Measurements from ENCODE around the gene TCTN3. TPM values are rescaled to one million over a fixed set of nuclear protein-coding genes. Genes with fewer than 3 reads are reported as not detected.
A peak's percentile ranks its signal among the peaks of the same experiment; 100 is the strongest.

The TCTN3 gene
- total and polyA plus RNA-seq, 10 of the 15 experiments (the other 5 are each of a cell fraction or from before 2014, with no cell fraction given) = 20.0 to 48.7 (median 29.1) TPM

- TF ChIP-seq NKRF (conservative IDR thresholded peaks at IDR 0.05) (peak; percentile 86), MAX (IDR thresholded peaks at IDR 0.05; ENCODE audit: low read depth, low read length) (peak; percentile 81), NR2C2 (IDR thresholded peaks at IDR 0.05; ENCODE audit: borderline replicate concordance, control insufficient read depth, insufficient read length, low read depth) (no peak), STAT1 (conservative IDR thresholded peaks at IDR 0.05) (no peak; the same call in 1 of the 2 replicates), E2F8 (IDR thresholded peaks at IDR 0.05; ENCODE audit: low read depth, partially characterized antibody) (no peak), NFYA (IDR thresholded peaks at IDR 0.05; ENCODE audit: borderline replicate concordance, low read depth, low read length) (no peak), PKNOX1 (IDR thresholded peaks at IDR 0.05) (peak; percentile 60), MYC (IDR thresholded peaks at IDR 0.05; ENCODE audit: insufficient read depth, insufficient read length, insufficient replicate concordance, low read length, severe bottlenecking) (peak; percentile 70), ATF2 (IDR thresholded peaks at IDR 0.05; ENCODE audit: low read length) (no peak), POLR2AphosphoS2 (IDR thresholded peaks at IDR 0.05; ENCODE audit: low read depth, low read length) (no peak), EP300 (IDR thresholded peaks at IDR 0.05; ENCODE audit: borderline replicate concordance in 1 of 2, control insufficient read depth in 1 of 2, low read depth in 2 of 2, low read length in 2 of 2) (no peak), CHD2 (IDR thresholded peaks at IDR 0.05; ENCODE audit: borderline replicate concordance, low read depth, low read length) (no peak), EGR1 (IDR thresholded peaks at IDR 0.05; ENCODE audit: borderline replicate concordance in 1 of 2, low read depth in 2 of 2, low read length in 2 of 2) (peak; percentile 71 to 85; a peak in 2 of 3 replicates), IKZF1 (conservative IDR thresholded peaks at IDR 0.05) (peak; percentile 78), IRF5 (IDR thresholded peaks at IDR 0.05; ENCODE audit: borderline replicate concordance) (no peak), MTA2 (IDR thresholded peaks at IDR 0.05; ENCODE audit: low read depth) (no peak)
These were observed 37.2 kb downstream of the TCTN3 start, which contains the start of gene ALDH18A1 (continued) for GRCh38 chr10:95656291-95657164.

All from GM12878 (cell line).